IMR-90 (cell line): ENCODE data around the gene UBL4A. TPM values are rescaled to one million over a fixed set of nuclear protein-coding genes. Genes with fewer than 3 reads are reported as not detected.

Experiments
- ATAC-seq: fragments of 200-7000 bp; cut with Tn5 transposase; 2 replicates; pipeline ENCODE4 v1.9.1; 2020; ENCODE audit warnings: low read depth, mild to moderate bottlenecking, moderate library complexity
- BruUV-seq: library from RNA; stranded (reverse); fragments of 400-500 nt; replicated peaks from 2 replicates; lab custom pipeline; 2021; lab: Mats Ljungman, UMichigan
- CTCF ChIA-PET: fragments of 300-600 bp; formaldehyde crosslinking; extraction: SDS; loops from one replicate; lab custom pipeline; 2021; ENCODE audit warnings: antibody characterized with exemption; lab: Yijun Ruan, JAX
- POLR2A ChIA-PET: fragments of 300-600 bp; sonication (Branson Sonifier 250); formaldehyde crosslinking; loops from one replicate; lab custom pipeline; 2022; ENCODE audit warnings: antibody characterized with exemption; ENCODE audit not compliant: unreplicated experiment; lab: Charles Lee
- DNase-seq: peaks from one replicate; pipeline ENCODE4 v3.0.0; 2013
- H2AFZ ChIP-seq: replicated peaks from 2 replicates; pipeline ENCODE3; 2013; ENCODE audit warnings: low read length, mild to moderate bottlenecking; ENCODE audit not compliant: poor library complexity
- H2AK5ac ChIP-seq: 2 replicates; pipeline ENCODE4 v1.6.1; 2013; ENCODE audit warnings: low read depth, low read length, inconsistent platforms
- H2AK9ac ChIP-seq: replicated peaks from 2 replicates; pipeline ENCODE3; 2013; ENCODE audit warnings: mild to moderate bottlenecking, low read depth, low read length, moderate library complexity; ENCODE audit not compliant: poor library complexity
- H2BK120ac ChIP-seq: 2 replicates; pipeline ENCODE4 v1.6.1; 2013; ENCODE audit warnings: low read depth, low read length, inconsistent platforms
- H2BK15ac ChIP-seq: 3 replicates; pipeline ENCODE4 v1.6.1; 2013; ENCODE audit warnings: low read depth, low read length, inconsistent platforms
- H2BK20ac ChIP-seq: 2 replicates; pipeline ENCODE4 v1.6.1; 2013; ENCODE audit warnings: low read depth, mild to moderate bottlenecking, inconsistent platforms, low read length, moderate library complexity
- H2BK5ac ChIP-seq: 2 replicates; pipeline ENCODE4 v1.6.1; 2013; ENCODE audit warnings: mild to moderate bottlenecking, low read depth, low read length, inconsistent platforms; ENCODE audit not compliant: poor library complexity, severe bottlenecking
- H3K14ac ChIP-seq: replicated peaks from 2 replicates; pipeline ENCODE4 v1.6.1; 2013; ENCODE audit warnings: low read depth, low read length, inconsistent platforms
- H3K18ac ChIP-seq: 2 replicates; pipeline ENCODE4 v1.6.1; 2013; ENCODE audit warnings: low read depth, low read length, control low read depth
- H3K23ac ChIP-seq: 2 replicates; pipeline ENCODE4 v1.6.1; 2013; ENCODE audit warnings: low read depth, low read length, inconsistent platforms
- H3K27ac ChIP-seq: 2 replicates; pipeline ENCODE4 v1.5.1; 2013; ENCODE audit warnings: mild to moderate bottlenecking, control low read depth, low read length; ENCODE audit not compliant: insufficient read depth
- H3K27me3 ChIP-seq: 2 replicates; pipeline ENCODE4 v1.6.1; 2013; ENCODE audit warnings: low read length; ENCODE audit not compliant: control insufficient read depth, insufficient read depth
- H3K36me3 ChIP-seq: 2 replicates; pipeline ENCODE4 v1.6.1; 2013; ENCODE audit warnings: low read length, mixed read lengths; ENCODE audit not compliant: control insufficient read depth, insufficient read depth
- H3K4ac ChIP-seq: 2 replicates; pipeline ENCODE4 v1.6.1; 2013; ENCODE audit warnings: low read depth, low read length, inconsistent platforms
- H3K4me1 ChIP-seq: 2 replicates; pipeline ENCODE4 v1.6.1; 2013; ENCODE audit warnings: low read length, mixed read lengths; ENCODE audit not compliant: control insufficient read depth, insufficient read depth
- H3K4me2 ChIP-seq: 2 replicates; pipeline ENCODE4 v1.6.1; 2013; ENCODE audit warnings: low read depth, mild to moderate bottlenecking, control low read depth, low read length, moderate library complexity
- H3K4me3 ChIP-seq: 2 replicates; pipeline ENCODE4 v1.5.1; 2013; ENCODE audit warnings: low read depth, mild to moderate bottlenecking, control low read depth, low read length, moderate library complexity; ENCODE audit not compliant: insufficient read depth
- H3K56ac ChIP-seq: 2 replicates; pipeline ENCODE4 v1.6.1; 2013; ENCODE audit warnings: low read length, inconsistent platforms; ENCODE audit not compliant: insufficient read depth; ENCODE audit errors: extremely low read depth
- H3K79me1 ChIP-seq, 2 experiments: 2 replicates each; pipeline ENCODE4 v1.6.1; 2013; ENCODE audit warnings: low read length in 2 of 2, inconsistent platforms in 1 of 2, low read depth in 1 of 2
- H3K9ac ChIP-seq: 2 replicates; pipeline ENCODE4 v1.6.1; 2013; ENCODE audit warnings: low read depth, low read length, control low read depth
- H3K9me1 ChIP-seq: 2 replicates; pipeline ENCODE4 v1.6.1; 2013; ENCODE audit warnings: low read length, inconsistent platforms; ENCODE audit not compliant: insufficient read depth
- H3K9me3 ChIP-seq: 2 replicates; pipeline ENCODE4 v1.6.1; 2013; ENCODE audit warnings: low read length; ENCODE audit not compliant: control insufficient read depth, insufficient read depth
- H4K20me1 ChIP-seq: 2 replicates; pipeline ENCODE4 v1.6.1; 2013; ENCODE audit warnings: low read length, inconsistent platforms; ENCODE audit not compliant: insufficient read depth
- H4K5ac ChIP-seq: 2 replicates; pipeline ENCODE4 v1.6.1; 2013; ENCODE audit warnings: mild to moderate bottlenecking, low read depth, low read length, control low read depth
- H4K8ac ChIP-seq, 2 experiments: 2 replicates each; pipeline ENCODE4 v1.6.1; 2013; ENCODE audit warnings: low read depth in 2 of 2, low read length in 2 of 2, control low read depth in 1 of 2, inconsistent platforms in 1 of 2
- H4K91ac ChIP-seq: 2 replicates; pipeline ENCODE4 v1.6.1; 2013; ENCODE audit warnings: low read depth, low read length, inconsistent platforms; ENCODE audit not compliant: insufficient read depth
- BHLHE40 ChIP-seq: fragments of 150-350 bp; IDR thresholded peaks from 2 replicates; pipeline ENCODE4 v1.6.1; 2016; ENCODE audit warnings: mild to moderate bottlenecking, low read depth, low read length
- WGBS, 2 experiments: methylation state at CpG; one replicate each; pipeline versions ENCODE4 v1.1.5 to v1.1.7; 2013; ENCODE audit warnings: missing lambda C conversion rate in 2 of 2; ENCODE audit not compliant: insufficient read length in 1 of 2; ENCODE audit errors: extremely low coverage in 2 of 2; 5-methylcytosine and 5-hydroxymethylcytosine counted together
- dilution Hi-C: fragments of 300-500 bp; cut with HindIII; formaldehyde crosslinking; loops from one replicate; pipeline ENCODE4 v1.14.3; 2018; ENCODE audit warnings: low sequenced_read_pairs; ENCODE audit not compliant: unreplicated experiment
- in situ Hi-C: fragments of 300-500 bp; cut with MboI; formaldehyde crosslinking; loops from 3 replicates; pipeline ENCODE4 v1.14.3; 2019; ENCODE audit warnings: low sequenced_read_pairs, inconsistent platforms, mixed read lengths
- intact Hi-C: fragments of 100-400 bp; cut with micrococcal nuclease; formaldehyde crosslinking; loops from 2 replicates; pipeline ENCODE4 v1.10.0; 2022
- polyA plus RNA-seq, 3 experiments: library from polyadenylated mRNA; depleted of rRNA; stranded (reverse); fragments of >200 nt; gene quantifications; 2 replicates each; pipeline ENCODE4 v1.2.3, GENCODE V29; 2012; ENCODE audit warnings: low replicate concordance in 1 of 3
- total RNA-seq: library from RNA; depleted of rRNA; stranded (reverse); fragments of >200 nt; gene quantifications from 2 replicates; pipeline ENCODE4 v1.2.3, GENCODE V29; 2012
- TF ChIP-seq, protein P1 (sequence below): fragments of 150-350 bp; IDR thresholded peaks from 2 replicates; pipeline ENCODE4 v1.6.1; 2017; ENCODE audit warnings: mild to moderate bottlenecking, antibody characterized with exemption, low read length, low read depth

The UBL4A gene
- total and polyA plus RNA-seq, 2 of the 4 experiments (the other 2 are of a cell fraction), result 24.6 to 28.3 TPM

GRCh38 chrX:154513716-154514115, 27.3 kb upstream of the UBL4A start:
- 50% methylated on average over 1 of the region's 2 CpGs; no CpG with 5 or more reads in 1 of the 2 experiments for WGBS, 2 experiments
- in situ Hi-C loops, result no loop called here
- no peaks in the 10 kb centered on the region for H4K20me1 ChIP-seq
- H4K5ac ChIP-seq, result no peak overlapping the region
- no peak overlapping the region for H3K4me3 ChIP-seq
- no peak overlapping the region for H2BK5ac ChIP-seq
- ATAC-seq (no peak), DNase-seq (no peak)
- no peak overlapping the region for H3K9ac ChIP-seq
- intact Hi-C loops, result no loop called here
- H2AK5ac ChIP-seq, result no peak overlapping the region; the same call in 1 of the 2 replicates
- H4K8ac ChIP-seq, result no peak overlapping the region
- no peak overlapping the region for H3K4ac ChIP-seq
- H3K56ac ChIP-seq, result no peak overlapping the region
- peaks cover 8% of the 10 kb centered on the region; the same call in 1 of the 2 replicates for H3K4me1 ChIP-seq
- TF ChIP-seq, protein P1, sequence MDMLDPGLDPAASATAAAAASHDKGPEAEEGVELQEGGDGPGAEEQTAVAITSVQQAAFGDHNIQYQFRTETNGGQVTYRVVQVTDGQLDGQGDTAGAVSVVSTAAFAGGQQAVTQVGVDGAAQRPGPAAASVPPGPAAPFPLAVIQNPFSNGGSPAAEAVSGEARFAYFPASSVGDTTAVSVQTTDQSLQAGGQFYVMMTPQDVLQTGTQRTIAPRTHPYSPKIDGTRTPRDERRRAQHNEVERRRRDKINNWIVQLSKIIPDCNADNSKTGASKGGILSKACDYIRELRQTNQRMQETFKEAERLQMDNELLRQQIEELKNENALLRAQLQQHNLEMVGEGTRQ, result no peak
- no peak for TF ChIP-seq BHLHE40
- dilution Hi-C loops, result no loop called here
- no TSS peak for BruUV-seq
- no peak overlapping the region for H3K14ac ChIP-seq
- H3K18ac ChIP-seq, result no peak overlapping the region
- H3K23ac ChIP-seq, result no peak overlapping the region
- no peak overlapping the region for H4K91ac ChIP-seq
- H3K79me1 ChIP-seq, result peaks cover 8 to 12% of the 10 kb centered on the region in 2 experiments; a peak in 2 of 4 replicates
- no peak overlapping the region for H3K27ac ChIP-seq
- peaks cover 3% of the 10 kb centered on the region for H3K9me1 ChIP-seq
- H2BK15ac ChIP-seq, result no peak overlapping the region
- H3K27me3 ChIP-seq, result no peaks in the 10 kb centered on the region
- ChIA-PET POLR2A (no interaction called here), CTCF (no interaction called here)
- H3K36me3 ChIP-seq, result peaks cover 2% of the 10 kb centered on the region; the same call in 1 of the 2 replicates
- H2BK120ac ChIP-seq, result no peak overlapping the region
- H3K9me3 ChIP-seq, result peaks cover 3% of the 10 kb centered on the region; the same call in 1 of the 2 replicates
- no peak overlapping the region for H2AK9ac ChIP-seq
- H2AFZ ChIP-seq, result no peak overlapping the region
- no peak overlapping the region for H3K4me2 ChIP-seq
- no peak overlapping the region for H2BK20ac ChIP-seq
